ENCODE results near the gene TMPRSS7. TPM values are rescaled to one million over a fixed set of nuclear protein-coding genes. Genes with fewer than 3 reads are reported as not detected.

Gene TMPRSS7
- total and polyA plus RNA-seq, 2 of the 8 experiments (the other 6 are each of a cell fraction or from before 2014, with no cell fraction given), result not detected

DNA sequence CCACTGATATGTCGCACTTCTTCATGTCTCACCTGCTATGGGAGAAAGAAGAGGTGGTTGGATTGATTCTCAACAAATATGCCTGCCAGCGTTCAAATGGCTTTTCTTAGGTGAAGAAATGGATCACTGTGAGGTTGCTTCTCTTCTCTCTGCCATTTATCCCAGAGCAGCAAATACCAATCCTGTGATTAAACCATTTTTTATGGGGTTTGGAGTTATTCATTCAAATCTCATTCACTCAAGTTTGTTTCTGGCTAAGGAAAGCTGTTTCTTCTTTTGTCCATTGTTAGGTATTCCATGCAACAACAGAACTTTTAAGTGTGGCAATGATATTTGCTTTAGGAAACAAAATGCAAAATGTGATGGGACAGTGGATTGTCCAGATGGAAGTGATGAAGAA, 39.5 kb downstream of the TMPRSS7 start:
- H3K4ac ChIP-seq (replicated peaks; ENCODE audit: insufficient read length, low read depth, low read length), result no peak overlapping the region
- no peak overlapping the region for H2BK20ac ChIP-seq (ENCODE audit: low read length)
- no peak overlapping the region for H2BK5ac ChIP-seq (ENCODE audit: low read depth, low read length)
- ChIA-PET POLR2A (ENCODE audit: partially characterized antibody) (no interaction called here), CTCF (ENCODE audit: partially characterized antibody) (no interaction called here)
- 87% methylated on average over 2 of the region's 2 CpGs; no CpG with 5 or more reads in 1 of the 2 experiments for WGBS, 2 experiments (ENCODE audit: extremely low coverage in 1 of 2, insufficient coverage in 1 of 2, insufficient read length in 1 of 2, insufficient replicate concordance in 2 of 2, low coverage in 1 of 2, low lambda C conversion rate in 2 of 2, missing lambda C conversion rate in 1 of 2)
- no peak for DNase-seq (ENCODE audit: low read depth in 1 of 2, low spot score in 2 of 2)
- TF ChIP-seq POLR2A (IDR thresholded peaks at IDR 0.05; ENCODE audit: control extremely low read depth in 1 of 2, low read depth in 2 of 2, low read length in 2 of 2) (no peak), KDM5A (IDR thresholded peaks at IDR 0.05; ENCODE audit: low read length) (no peak), SRF (IDR thresholded peaks at IDR 0.05; ENCODE audit: low read depth, low read length) (no peak), TEAD4 (IDR thresholded peaks at IDR 0.05; ENCODE audit: low read depth, low read length) (no peak), CHD1 (IDR thresholded peaks at IDR 0.05; ENCODE audit: low read depth, low read length) (no peak), SIRT6 (IDR thresholded peaks at IDR 0.05; ENCODE audit: low read length) (no peak), EGR1 (IDR thresholded peaks at IDR 0.05; ENCODE audit: borderline replicate concordance, low read depth, low read length) (no peak), SP1 (IDR thresholded peaks at IDR 0.05; ENCODE audit: low read depth, low read length) (no peak), RFX5 (IDR thresholded peaks at IDR 0.05; ENCODE audit: borderline replicate concordance, low read depth, low read length) (no peak), CREB1 (IDR thresholded peaks at IDR 0.05) (no peak)
- TF ChIP-seq, protein P1, sequence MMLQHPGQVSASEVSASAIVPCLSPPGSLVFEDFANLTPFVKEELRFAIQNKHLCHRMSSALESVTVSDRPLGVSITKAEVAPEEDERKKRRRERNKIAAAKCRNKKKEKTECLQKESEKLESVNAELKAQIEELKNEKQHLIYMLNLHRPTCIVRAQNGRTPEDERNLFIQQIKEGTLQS (IDR thresholded peaks at IDR 0.05; ENCODE audit: insufficient read depth, low read depth, low read length), result no peak
- no peak overlapping the region for H3K27ac ChIP-seq (ENCODE audit: low read depth, low read length)
- H3K4me3 ChIP-seq (ENCODE audit: extremely low read depth in 1 of 4, insufficient read depth in 2 of 4, low read depth in 3 of 4, low read length in 4 of 4), result no peak overlapping the region
- no peaks in the 10 kb centered on the region for H4K20me1 ChIP-seq (replicated peaks in 1 of 2; ENCODE audit: control insufficient read depth in 1 of 2, insufficient read depth in 2 of 2, low read length in 2 of 2)
- H3K56ac ChIP-seq (replicated peaks; ENCODE audit: insufficient read length, low read depth, low read length), result no peak overlapping the region
- no peaks in the 10 kb centered on the region for H3K9me3 ChIP-seq (ENCODE audit: insufficient read depth in 2 of 2, low read depth in 1 of 2, low read length in 1 of 2)
- H3K18ac ChIP-seq (ENCODE audit: extremely low read depth, low read length), result no peak overlapping the region
- no peak overlapping the region for H4K8ac ChIP-seq (ENCODE audit: extremely low read depth, insufficient read depth, low read length)
- no peaks in the 10 kb centered on the region for H3K27me3 ChIP-seq (replicated peaks in 1 of 4; ENCODE audit: control insufficient read depth in 3 of 4, extremely low read depth in 1 of 4, insufficient read depth in 3 of 4, low read length in 3 of 4)
- no peak overlapping the region for H4K91ac ChIP-seq (replicated peaks; ENCODE audit: insufficient read length, low read length)
- H3K79me2 ChIP-seq (ENCODE audit: control insufficient read depth in 1 of 2, insufficient read depth in 2 of 2, low read length in 2 of 2), result no peaks in the 10 kb centered on the region
- no peak overlapping the region for H2BK12ac ChIP-seq (ENCODE audit: low read depth, low read length)
- H3K23me2 ChIP-seq (ENCODE audit: low read depth, low read length), result no peaks in the 10 kb centered on the region
- H3K79me1 ChIP-seq (ENCODE audit: low read depth, low read length), result no peaks in the 10 kb centered on the region
- no peak overlapping the region for H2BK15ac ChIP-seq (ENCODE audit: low read length)
- H3K9ac ChIP-seq (replicated peaks in 1 of 4; ENCODE audit: extremely low read depth in 1 of 4, low read depth in 3 of 4, low read length in 3 of 4), result no peak overlapping the region
- peaks cover 0 to 2% (median 0%) of the 10 kb centered on the region in 4 experiments; a peak in 1 of 7 replicates for H3K4me1 ChIP-seq (replicated peaks in 1 of 4; ENCODE audit: control insufficient read depth in 3 of 4, insufficient read depth in 4 of 4, low read length in 3 of 4)
- no peak overlapping the region for H4K5ac ChIP-seq (ENCODE audit: insufficient read length, low read depth, low read length)
- no peaks in the 10 kb centered on the region for H3K36me3 ChIP-seq (ENCODE audit: control insufficient read depth in 2 of 4, insufficient read depth in 4 of 4, low read length in 3 of 4)
- no peak overlapping the region for H2AK5ac ChIP-seq (ENCODE audit: low read depth, low read length)
- no peak for FAIRE-seq
- no peak overlapping the region for H3K23ac ChIP-seq (ENCODE audit: insufficient read length)
- H2AFZ ChIP-seq (ENCODE audit: low read length), result no peak overlapping the region
- no peak overlapping the region for H3K14ac ChIP-seq (ENCODE audit: insufficient read length)
- no peak overlapping the region for H3K4me2 ChIP-seq (ENCODE audit: insufficient read depth in 1 of 2, low read depth in 2 of 2, low read length in 2 of 2)
- H2BK120ac ChIP-seq (replicated peaks; ENCODE audit: low read depth, low read length), result no peak overlapping the region
